NCI-H128 (cell line): ENCODE data around the gene SGCB.

Experiments used
- DNase-seq: peaks from one replicate; lab custom pipeline; 2025; ENCODE audit not compliant: unreplicated experiment; lab: John Stamatoyannopoulos, UW

The SGCB gene

DNA sequence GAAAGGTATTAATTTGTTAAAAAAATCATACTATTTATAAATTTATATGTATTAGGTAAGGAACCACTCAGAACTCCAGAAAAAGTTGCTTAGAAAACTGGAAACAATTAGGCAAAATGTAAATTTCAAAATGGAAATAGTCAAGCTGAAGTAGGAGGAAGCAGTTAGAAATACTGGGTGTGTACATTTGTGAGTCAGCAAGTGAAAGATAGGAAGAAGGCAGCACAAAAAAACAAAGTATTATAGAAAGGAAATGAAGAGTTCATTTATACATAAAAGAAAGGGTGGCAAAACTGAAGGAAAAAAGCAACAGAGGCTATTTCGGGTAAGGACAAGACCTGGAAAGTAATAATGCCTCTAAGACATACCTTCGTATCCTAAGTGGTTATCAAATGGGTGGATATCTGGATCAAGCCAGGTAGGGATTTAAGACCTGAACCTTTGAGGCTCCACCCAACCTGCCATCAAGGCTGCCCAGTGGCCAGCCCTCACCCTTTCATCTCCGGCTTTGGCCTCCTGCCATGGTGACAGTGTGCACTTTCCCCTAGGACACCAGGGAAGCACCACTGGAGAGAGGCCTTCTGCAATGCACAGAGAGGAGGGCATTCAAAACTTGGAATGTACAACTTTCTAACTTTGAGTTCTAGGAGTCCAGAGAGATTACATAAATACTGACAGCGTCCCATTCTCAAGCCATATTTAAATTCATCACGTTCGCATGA is 18.0 kb downstream of the SGCB start, which contains the start of gene LRRC66:
TSS of gene LRRC66 (minus strand) at position 428 of the 722 bp plus-strand sequence. CDS start 2,750 bp downstream, outside the sequence.
- no peak for DNase-seq

- no peak for DNase-seq
Measured at GRCh38 chr4:52017814-52018213, 20.3 kb downstream of the SGCB start.

GRCh38 chr4:52016981-52017380 is 21.1 kb downstream of the SGCB start:
- DNase-seq = no peak

- DNase-seq = no peak
Measured at GRCh38 chr4:52015366-52015765, 22.7 kb downstream of the SGCB start.

- no peak for DNase-seq
Measured at GRCh38 chr4:52014903-52015302, 23.2 kb downstream of the SGCB start.

- no peak for DNase-seq
Measured at GRCh38 chr4:52012651-52013050, 25.4 kb downstream of the SGCB start.

GRCh38 chr4:52010986-52011385 is 27.1 kb downstream of the SGCB start:
- no peak for DNase-seq

- no peak for DNase-seq
Measured at GRCh38 chr4:52006887-52007286, 31.2 kb downstream of the SGCB start.

DNA sequence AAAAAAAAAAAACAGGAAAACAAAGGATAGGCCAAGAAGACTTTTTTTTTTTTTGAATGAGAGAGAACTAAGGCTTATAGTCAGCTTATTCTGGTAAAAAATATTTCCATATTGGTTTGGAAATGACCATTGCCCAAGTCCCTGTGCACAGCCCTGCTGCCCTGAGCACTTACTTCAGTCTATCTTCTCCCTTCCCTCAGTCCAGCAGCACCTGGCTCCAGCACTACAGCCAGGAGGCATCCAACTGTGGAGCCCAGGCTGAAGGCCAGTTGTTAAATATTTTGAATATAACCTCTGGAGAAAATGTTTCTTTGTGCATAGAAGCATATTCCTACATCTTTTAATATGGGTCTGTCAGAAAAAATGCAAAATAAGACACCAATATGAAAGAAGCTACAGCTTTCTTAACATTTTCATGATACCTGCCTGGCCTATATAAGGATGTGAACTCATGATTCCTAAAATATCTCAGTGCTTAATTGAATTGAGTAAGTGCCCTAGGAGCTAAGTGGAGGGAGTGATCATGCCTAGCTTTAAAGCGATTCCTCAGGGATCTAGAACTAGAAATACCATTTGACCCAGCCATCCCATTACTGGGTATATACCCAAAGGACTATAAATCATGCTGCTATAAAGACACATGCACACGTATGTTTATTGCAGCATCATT is 32.4 kb downstream of the SGCB start:
- DNase-seq = no peak

- DNase-seq = no peak
Measured at GRCh38 chr4:52004414-52004813, 33.7 kb downstream of the SGCB start.

- no peak for DNase-seq
Measured at GRCh38 chr4:52001616-52002015, 36.5 kb downstream of the SGCB start.

DNA sequence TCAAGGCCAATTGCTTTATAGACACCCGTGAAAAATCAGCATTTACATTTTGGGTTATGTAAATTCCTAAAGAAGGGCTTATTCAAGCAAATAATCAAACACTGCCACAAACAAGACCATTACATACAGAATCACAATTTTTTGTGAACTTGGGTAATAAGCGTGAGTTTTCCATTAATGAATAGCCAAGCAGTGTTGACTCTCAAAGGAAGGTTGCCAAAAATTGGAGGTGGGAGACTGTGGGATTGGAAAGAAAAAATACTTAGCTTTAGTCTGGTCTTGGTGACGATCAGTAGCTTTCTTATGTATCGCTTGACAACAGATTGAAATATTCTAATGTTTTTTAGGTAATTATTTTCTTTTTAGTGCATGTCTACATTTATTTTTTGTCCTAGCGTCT is 38.8 kb downstream of the SGCB start:
- DNase-seq = no peak

- DNase-seq = no peak
Measured at GRCh38 chr4:51998837-51999236, 39.3 kb downstream of the SGCB start.

DNA sequence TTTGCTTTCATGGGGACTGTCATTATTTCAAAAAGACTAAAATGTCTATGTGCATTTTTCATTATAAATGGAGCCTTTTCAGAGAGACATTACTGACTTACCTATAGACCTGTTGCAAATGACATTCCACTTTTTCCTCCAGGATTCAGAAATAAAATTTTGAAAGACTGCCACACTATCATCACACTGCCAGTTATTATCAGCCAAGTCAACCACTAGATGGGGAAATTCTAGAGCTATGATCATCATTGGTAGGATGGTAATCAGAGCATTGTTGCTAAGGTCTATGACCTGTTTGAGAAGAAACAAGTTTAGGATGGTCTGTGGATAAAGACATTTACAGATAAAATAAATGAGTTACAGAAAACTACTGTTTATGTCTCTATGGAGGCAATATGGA is 40.5 kb downstream of the SGCB start:
- DNase-seq = no peak

DNA sequence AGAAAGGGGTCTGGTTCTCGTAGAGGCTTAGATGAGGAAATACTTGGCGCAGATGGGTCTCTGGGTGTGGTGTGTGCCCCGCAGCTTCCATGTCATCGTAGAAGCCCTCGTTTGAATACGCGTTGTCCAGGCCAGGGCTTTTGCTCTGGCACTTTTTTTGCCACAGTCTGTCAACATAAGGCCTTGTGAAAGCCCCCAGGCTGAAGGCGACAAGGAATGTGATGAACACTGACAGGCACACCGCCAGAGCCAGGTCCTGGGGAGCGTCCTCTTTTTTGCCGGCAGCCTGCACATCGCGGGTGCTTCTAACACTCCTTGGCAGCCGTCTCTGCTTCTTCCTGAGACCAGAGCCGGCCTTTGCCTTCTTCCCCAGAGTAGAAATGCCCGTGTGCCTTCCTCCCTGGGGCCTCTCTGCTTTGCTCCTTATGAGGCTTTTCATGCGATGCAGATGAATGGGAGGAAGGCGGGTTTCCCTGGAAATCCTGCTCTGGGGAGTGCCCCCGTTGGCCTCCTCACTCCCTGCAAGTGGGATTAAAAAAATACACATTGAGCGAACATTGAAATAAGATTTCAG is 42.4 kb downstream of the SGCB start:
- DNase-seq = no peak
